HuH-7 (cell line): ENCODE data around the gene CDH6.

Experiments used
- DNase-seq: peaks from one replicate; pipeline ENCODE4 v3.0.0; 2011; ENCODE audit warnings: low spot score

CDH6 gene

GRCh38 chr5:31377274-31377946 lies 183.9 kb downstream of the CDH6 start:
- no peak for DNase-seq

DNA sequence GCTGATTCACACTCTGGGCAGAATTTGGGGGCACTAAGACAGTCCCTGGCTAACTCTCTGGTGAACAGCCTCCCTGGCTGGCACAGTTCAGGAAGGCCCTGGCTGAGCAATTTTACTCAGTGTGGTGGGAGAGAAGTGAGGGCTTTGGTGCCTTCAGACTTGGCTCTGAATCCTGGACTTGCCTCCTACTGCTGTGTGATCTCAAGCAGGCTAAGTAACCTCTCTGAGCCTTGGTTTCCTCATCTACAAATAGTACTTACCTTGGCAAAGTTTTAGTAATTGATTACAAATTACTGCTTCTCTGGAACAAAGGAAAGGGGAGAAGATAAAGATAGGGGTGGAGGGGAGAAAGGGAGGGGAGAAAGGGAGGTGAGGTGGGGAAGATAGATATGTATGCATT lies 184.7 kb downstream of the CDH6 start:
- DNase-seq: no peak
